HCT116 (cell line): ENCODE measurements around the gene TNRC18.

Source experiments
- ATF3 ChIP-seq: IDR thresholded peaks from 2 replicates; pipeline ENCODE4 v1.6.1; 2012
- CEBPB ChIP-seq: IDR thresholded peaks from 2 replicates; pipeline ENCODE4 v1.6.1; 2012; ENCODE audit warnings: low read depth
- CTCF ChIP-seq, 3 experiments: fragments of 200-600 bp in 1 of 3; sonication (generic) in 1 of 3; IDR thresholded peaks in 2 of 3; conservative IDR thresholded peaks in 1 of 3; 2 replicates each; pipeline ENCODE4 v1.5.1; 2012 to 2017; ENCODE audit warnings: low read depth in 2 of 3, low read length in 2 of 3, antibody characterized with exemption in 1 of 3, borderline replicate concordance in 1 of 3, control low read depth in 1 of 3, mild to moderate bottlenecking in 1 of 3, mixed read lengths in 1 of 3, mixed run types in 1 of 3, moderate library complexity in 1 of 3; ENCODE audit not compliant: insufficient read depth in 1 of 3
- EZH2 ChIP-seq: fragments of 200-600 bp; sonication (generic); IDR thresholded peaks from 2 replicates; pipeline ENCODE4 v1.6.1; 2017; ENCODE audit warnings: antibody characterized with exemption, mixed run types
- JUND ChIP-seq: IDR thresholded peaks from 2 replicates; pipeline ENCODE4 v1.6.1; 2012
- POLR2A ChIP-seq: IDR thresholded peaks from 2 replicates; pipeline ENCODE4 v1.7.0; 2011; ENCODE audit warnings: borderline replicate concordance; ENCODE audit not compliant: insufficient read depth, insufficient read length; ENCODE audit errors: extremely low read depth
- POLR2AphosphoS5 ChIP-seq: IDR thresholded peaks from 2 replicates; pipeline ENCODE4 v1.6.1; 2011; ENCODE audit warnings: mild to moderate bottlenecking, low read depth, low read length, moderate library complexity
- SIN3A ChIP-seq: IDR thresholded peaks from 2 replicates; pipeline ENCODE4 v1.6.1; 2012; ENCODE audit warnings: low read depth
- SP1 ChIP-seq: IDR thresholded peaks from 2 replicates; pipeline ENCODE4 v1.6.1; 2012; ENCODE audit warnings: low read depth
- YY1 ChIP-seq: IDR thresholded peaks from 2 replicates; pipeline ENCODE4 v1.6.1; 2011; ENCODE audit warnings: low read length, low read depth, moderate library complexity, mild to moderate bottlenecking; ENCODE audit not compliant: insufficient replicate concordance; ENCODE audit errors: extremely low read depth
- ZBTB33 ChIP-seq: IDR thresholded peaks from 2 replicates; pipeline ENCODE4 v1.6.1; 2011; ENCODE audit warnings: mild to moderate bottlenecking, low read length, moderate library complexity; ENCODE audit not compliant: insufficient replicate concordance; ENCODE audit errors: extremely low read depth
- ZNF274 ChIP-seq: fragments of 200-500 bp; sonication (Bioruptor generic); IDR thresholded peaks from 2 replicates; pipeline ENCODE4 v1.6.1; 2014; ENCODE audit warnings: mild to moderate bottlenecking, low read depth, low read length, inconsistent platforms

GRCh38 chr7:5430612-5430947 lies 6.9 kb upstream of the TNRC18 start:
- no peak for TF ChIP-seq CEBPB
- TF ChIP-seq ATF3, result no peak
- TF ChIP-seq POLR2AphosphoS5, result no peak
- no peak for TF ChIP-seq ZNF274
- no peak for TF ChIP-seq SP1
- TF ChIP-seq JUND, result no peak
- TF ChIP-seq CTCF (IDR thresholded peaks at IDR 0.05 in 2 of 3, conservative IDR thresholded peaks at IDR 0.05 in 1 of 3; ENCODE audit: borderline replicate concordance in 1 of 3, insufficient read depth in 1 of 3, low read depth in 2 of 3, low read length in 2 of 3), result no peak
- TF ChIP-seq EZH2, result no peak
- TF ChIP-seq YY1, result no peak
- TF ChIP-seq SIN3A, result no peak
- TF ChIP-seq POLR2A, result no peak
- TF ChIP-seq ZBTB33, result no peak
